Calu3 (cell line): ENCODE results near the gene C15orf62. TPM values are rescaled to one million over a fixed set of nuclear protein-coding genes. Genes with fewer than 3 reads are reported as not detected.
A peak's percentile ranks its signal among the peaks of the same experiment; 100 is the strongest.

Experiments used
- BruUV-seq: library from RNA; stranded (reverse); fragments of 400-500 nt; replicated peaks from 2 replicates; lab custom pipeline; 2021; lab: Mats Ljungman, UMichigan
- CTCF ChIA-PET: fragments of 300-600 bp; sonication (Branson Sonifier 250); formaldehyde crosslinking; loops from one replicate; lab custom pipeline; 2022; ENCODE audit warnings: antibody characterized with exemption; lab: Charles Lee
- DNase-seq: peaks from one replicate; pipeline ENCODE4 v3.0.0; 2022
- H3K27ac Mint-ChIP-seq: one replicate; pipeline ENCODE4 v1.8.0; 2022; ENCODE audit warnings: mixed read lengths; ENCODE audit not compliant: unreplicated experiment
- H3K27me3 Mint-ChIP-seq: one replicate; pipeline ENCODE4 v1.8.0; 2022; ENCODE audit warnings: mixed read lengths; ENCODE audit not compliant: unreplicated experiment
- H3K36me3 Mint-ChIP-seq: one replicate; pipeline ENCODE4 v1.8.0; 2022; ENCODE audit warnings: mild to moderate bottlenecking, moderate library complexity, mixed read lengths; ENCODE audit not compliant: insufficient read depth, unreplicated experiment
- H3K4me1 Mint-ChIP-seq: one replicate; pipeline ENCODE4 v1.8.0; 2022; ENCODE audit warnings: mild to moderate bottlenecking, low read depth, mixed read lengths; ENCODE audit not compliant: unreplicated experiment
- H3K4me3 Mint-ChIP-seq: one replicate; pipeline ENCODE4 v1.8.0; 2022; ENCODE audit warnings: mild to moderate bottlenecking, low read depth, moderate library complexity, mixed read lengths; ENCODE audit not compliant: unreplicated experiment
- H3K9me3 Mint-ChIP-seq: one replicate; pipeline ENCODE4 v1.8.0; 2022; ENCODE audit warnings: low read depth, mixed read lengths; ENCODE audit not compliant: unreplicated experiment
- intact Hi-C: fragments of 100-400 bp; cut with micrococcal nuclease; formaldehyde crosslinking; loops from one replicate; pipeline ENCODE4 v1.10.0; 2022; ENCODE audit not compliant: unreplicated experiment
- total RNA-seq: library from RNA; stranded (reverse); gene quantifications from 2 replicates; pipeline ENCODE4 v1.2.3, GENCODE V29; 2022
- TF ChIP-seq, protein P1 (sequence below): fragments of 200-600 bp; IDR thresholded peaks from one replicate; pipeline ENCODE4 v1.8.0; 2022; ENCODE audit warnings: antibody characterized with exemption; ENCODE audit not compliant: unreplicated experiment

C15orf62 gene
- total RNA-seq, 1 experiment from 2014 or later = 0.64 TPM

DNA sequence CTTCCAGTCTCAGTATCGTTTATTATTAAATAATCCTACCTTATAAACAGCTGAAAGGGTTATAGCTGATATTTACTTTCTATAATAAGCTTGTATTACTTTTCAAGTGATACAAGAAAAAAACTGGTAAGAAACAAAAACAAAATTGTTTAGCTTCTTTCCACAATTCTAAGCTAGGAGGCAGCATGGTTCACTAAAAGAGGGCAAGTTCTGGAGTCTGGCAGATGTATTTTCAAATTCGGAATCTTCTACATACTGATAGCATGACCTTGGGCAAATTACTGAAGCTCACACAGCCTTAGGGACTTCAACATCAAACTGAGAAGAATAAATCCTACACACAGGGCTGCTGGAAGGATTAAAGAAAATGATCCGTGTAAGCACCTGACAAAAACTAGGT is 15.4 kb downstream of the C15orf62 start:
- CTCF ChIA-PET = interaction anchor here (0.7 to 3.1 kb wide), 4 partner anchors 8 to 109 kb away, joined by 5 to 22 read pairs (median 11); partner anchors contain the start of gene VPS18
- H3K4me1 Mint-ChIP-seq = peaks cover 10% of the 10 kb centered on the region
- H3K4me3 Mint-ChIP-seq = no peak overlapping the region
- TF ChIP-seq, protein P1, sequence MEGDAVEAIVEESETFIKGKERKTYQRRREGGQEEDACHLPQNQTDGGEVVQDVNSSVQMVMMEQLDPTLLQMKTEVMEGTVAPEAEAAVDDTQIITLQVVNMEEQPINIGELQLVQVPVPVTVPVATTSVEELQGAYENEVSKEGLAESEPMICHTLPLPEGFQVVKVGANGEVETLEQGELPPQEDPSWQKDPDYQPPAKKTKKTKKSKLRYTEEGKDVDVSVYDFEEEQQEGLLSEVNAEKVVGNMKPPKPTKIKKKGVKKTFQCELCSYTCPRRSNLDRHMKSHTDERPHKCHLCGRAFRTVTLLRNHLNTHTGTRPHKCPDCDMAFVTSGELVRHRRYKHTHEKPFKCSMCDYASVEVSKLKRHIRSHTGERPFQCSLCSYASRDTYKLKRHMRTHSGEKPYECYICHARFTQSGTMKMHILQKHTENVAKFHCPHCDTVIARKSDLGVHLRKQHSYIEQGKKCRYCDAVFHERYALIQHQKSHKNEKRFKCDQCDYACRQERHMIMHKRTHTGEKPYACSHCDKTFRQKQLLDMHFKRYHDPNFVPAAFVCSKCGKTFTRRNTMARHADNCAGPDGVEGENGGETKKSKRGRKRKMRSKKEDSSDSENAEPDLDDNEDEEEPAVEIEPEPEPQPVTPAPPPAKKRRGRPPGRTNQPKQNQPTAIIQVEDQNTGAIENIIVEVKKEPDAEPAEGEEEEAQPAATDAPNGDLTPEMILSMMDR = no peak
- H3K36me3 Mint-ChIP-seq = peaks cover 12% of the 10 kb centered on the region
- no peak overlapping the region for H3K27ac Mint-ChIP-seq
- intact Hi-C loops = loop anchor here (5.0 to 10.0 kb wide), 2 partner anchors 62 to 110 kb away; no protein-coding TSS in a partner anchor
- BruUV-seq = no TSS peak
- no peak for DNase-seq
- no peaks in the 10 kb centered on the region for H3K27me3 Mint-ChIP-seq
- H3K9me3 Mint-ChIP-seq = no peaks in the 10 kb centered on the region

DNA sequence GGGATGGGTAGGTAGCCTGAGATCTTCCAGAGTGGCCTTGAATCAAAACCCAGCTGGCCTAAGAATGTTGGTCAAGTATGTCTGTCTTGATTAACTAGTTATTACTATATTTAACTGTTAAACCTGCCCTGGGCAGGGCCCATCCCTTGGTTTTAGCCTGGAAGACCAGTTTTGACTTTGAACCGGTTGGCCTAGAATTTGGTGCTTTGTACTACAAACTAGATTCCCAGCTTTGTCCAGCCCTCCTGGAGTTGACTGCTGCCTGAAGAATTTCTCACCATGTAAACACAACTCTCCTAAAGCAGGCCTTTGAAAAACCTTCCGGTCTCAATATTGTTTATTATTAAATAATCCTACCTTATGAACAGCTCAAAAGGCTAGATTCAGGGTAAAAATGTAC is 16.0 kb downstream of the C15orf62 start:
- Mint-ChIP-seq H3K4me3 (no peak overlapping the region), H3K4me1 (peaks cover 10% of the 10 kb centered on the region), H3K27ac (no peak overlapping the region), H3K36me3 (peaks cover 12% of the 10 kb centered on the region), H3K27me3 (no peaks in the 10 kb centered on the region), H3K9me3 (no peaks in the 10 kb centered on the region)
- CTCF ChIA-PET = interaction anchor here (1.0 to 3.1 kb wide), 5 partner anchors 9 to 109 kb away, joined by 4 to 22 read pairs (median 8); partner anchors contain the start of gene VPS18
- no TSS peak for BruUV-seq
- TF ChIP-seq, protein P1 = no peak
- intact Hi-C loops = loop anchor here (2.0 to 10.0 kb wide), 3 partner anchors 17 to 111 kb away; partner anchors contain the start of gene C15orf62
- no peak for DNase-seq

DNA sequence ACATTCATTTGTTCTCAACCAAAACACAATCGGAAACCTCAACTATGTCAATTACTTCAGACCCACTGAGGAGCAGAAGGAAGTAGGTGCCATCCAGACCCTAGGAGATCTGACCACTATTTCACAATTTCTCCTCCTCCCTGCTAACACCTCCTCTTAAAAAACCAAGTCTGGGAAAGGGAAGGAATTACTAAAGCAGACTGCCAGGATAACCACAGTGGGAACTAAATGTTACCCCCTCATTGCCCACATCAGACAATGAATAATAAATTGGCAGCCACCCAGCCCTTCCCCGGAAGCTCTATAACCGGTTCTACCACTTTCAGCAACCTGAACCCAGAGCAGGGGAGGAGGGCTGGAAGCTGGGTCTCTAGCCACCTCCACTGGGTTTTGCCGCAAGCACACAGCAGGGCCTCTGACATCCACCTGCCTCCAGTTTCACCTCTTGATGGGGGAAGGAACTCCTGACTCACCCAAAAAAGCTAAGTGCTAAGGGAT is 17.6 kb downstream of the C15orf62 start:
- no peak overlapping the region for H3K4me3 Mint-ChIP-seq
- TF ChIP-seq, protein P1 = no peak
- intact Hi-C loops = loop anchor here (2.0 to 10.0 kb wide), 3 partner anchors 19 to 113 kb away; partner anchors contain the start of gene C15orf62
- BruUV-seq = no TSS peak
- DNase-seq = peak; percentile 82
- peaks cover 12% of the 10 kb centered on the region for H3K36me3 Mint-ChIP-seq
- H3K4me1 Mint-ChIP-seq = peaks cover 10% of the 10 kb centered on the region
- H3K9me3 Mint-ChIP-seq = no peaks in the 10 kb centered on the region
- H3K27ac Mint-ChIP-seq = peak overlapping the region; percentile 80
- no peaks in the 10 kb centered on the region for H3K27me3 Mint-ChIP-seq
- CTCF ChIA-PET = interaction anchor here (0.5 to 2.4 kb wide), 4 partner anchors 48 to 107 kb away, joined by 3 to 8 read pairs (median 4); partner anchors contain the start of genes SPINT1 and VPS18

DNA sequence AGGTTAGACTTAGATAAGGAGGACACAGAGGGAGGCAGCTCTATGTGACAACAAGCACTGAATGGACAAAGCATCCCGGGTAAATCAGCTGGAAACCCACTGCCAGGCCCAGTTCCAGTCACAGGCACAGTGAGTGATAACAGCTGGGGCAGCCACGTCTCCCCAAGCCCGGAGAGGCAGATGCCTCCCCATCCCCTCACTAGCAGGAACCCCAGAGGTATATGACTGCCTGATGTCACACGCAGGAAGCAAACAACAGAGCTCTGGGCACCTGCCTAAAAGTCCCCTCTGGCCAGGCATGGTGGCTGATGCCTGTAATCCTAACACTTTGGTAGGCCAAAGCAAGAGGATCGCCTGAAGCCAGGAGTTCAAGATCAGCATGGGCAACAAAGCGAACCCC is 18.2 kb downstream of the C15orf62 start:
- Mint-ChIP-seq H3K9me3 (no peaks in the 10 kb centered on the region), H3K27me3 (no peaks in the 10 kb centered on the region), H3K4me3 (no peak overlapping the region), H3K36me3 (peaks cover 12% of the 10 kb centered on the region), H3K27ac (peak overlapping the region; percentile 80), H3K4me1 (peaks cover 12% of the 10 kb centered on the region)
- CTCF ChIA-PET = interaction anchor here (0.5 to 2.4 kb wide), 5 partner anchors 37 to 106 kb away, joined by 3 to 8 read pairs (median 3); partner anchors contain the start of genes SPINT1 and VPS18
- TF ChIP-seq, protein P1 = no peak
- no peak for DNase-seq
- BruUV-seq = no TSS peak
- intact Hi-C loops = loop anchor here (2.0 to 10.0 kb wide), 3 partner anchors 19 to 113 kb away; partner anchors contain the start of gene C15orf62
